Chondrocyte (in vitro differentiated cells): ENCODE measurements around the gene RNASE13. TPM values are rescaled to one million over a fixed set of nuclear protein-coding genes. Genes with fewer than 3 reads are reported as not detected.

ENCODE experiments used
- DNase-seq: peaks from one replicate; pipeline ENCODE4 v3.0.0; 2021; ENCODE audit warnings: mixed read lengths, low spot score
- H3K27ac Mint-ChIP-seq: one replicate; pipeline ENCODE4 v1.8.0; 2021; ENCODE audit warnings: mild to moderate bottlenecking, moderate library complexity, mixed read lengths; ENCODE audit not compliant: unreplicated experiment
- H3K27me3 Mint-ChIP-seq: 2 replicates; pipeline ENCODE4 v1.8.0; 2021; ENCODE audit warnings: low read depth, mixed read lengths
- H3K36me3 Mint-ChIP-seq: 2 replicates; pipeline ENCODE4 v1.8.0; 2021; ENCODE audit warnings: low read depth, mixed read lengths
- H3K4me1 Mint-ChIP-seq: 2 replicates; pipeline ENCODE4 v1.8.0; 2021; ENCODE audit warnings: low read depth, mild to moderate bottlenecking, mixed read lengths
- H3K4me3 Mint-ChIP-seq: one replicate; pipeline ENCODE4 v1.8.0; 2021; ENCODE audit warnings: mild to moderate bottlenecking, moderate library complexity, mixed read lengths; ENCODE audit not compliant: unreplicated experiment
- H3K9me3 Mint-ChIP-seq: 2 replicates; pipeline ENCODE4 v1.8.0; 2021; ENCODE audit warnings: low read depth, mixed read lengths
- CTCF ChIP-seq: fragments of 200-600 bp; sonication (generic); IDR thresholded peaks from 2 replicates; pipeline ENCODE4 v1.5.0; 2021; ENCODE audit warnings: antibody characterized with exemption, mild to moderate bottlenecking, moderate library complexity
- total RNA-seq: library from RNA; stranded (reverse); gene quantifications from 3 replicates; pipeline ENCODE4 v1.2.1, GENCODE V29; 2021

Gene RNASE13
- total RNA-seq, 1 donor from 2014 or later = not detected

- Mint-ChIP-seq H3K4me1 (peaks cover 25% of the 10 kb centered on the region), H3K9me3 (no peaks in the 10 kb centered on the region), H3K4me3 (no peak overlapping the region), H3K27ac (no peak overlapping the region), H3K36me3 (no peaks in the 10 kb centered on the region), H3K27me3 (no peaks in the 10 kb centered on the region)
- no peak for TF ChIP-seq CTCF
- no peak for DNase-seq
Observed at GRCh38 chr14:21056520-21057163, 22.0 kb upstream of the RNASE13 start.

GRCh38 chr14:21055432-21056117 lies 21.0 kb upstream of the RNASE13 start:
- no peaks in the 10 kb centered on the region for H3K9me3 Mint-ChIP-seq
- TF ChIP-seq CTCF = no peak
- no peak overlapping the region for H3K27ac Mint-ChIP-seq
- H3K4me3 Mint-ChIP-seq = no peak overlapping the region
- H3K4me1 Mint-ChIP-seq = peaks cover 24% of the 10 kb centered on the region
- H3K27me3 Mint-ChIP-seq = no peaks in the 10 kb centered on the region
- no peak for DNase-seq
- H3K36me3 Mint-ChIP-seq = no peaks in the 10 kb centered on the region

GRCh38 chr14:21054768-21055145 lies 20.1 kb upstream of the RNASE13 start:
- Mint-ChIP-seq H3K27ac (no peak overlapping the region), H3K4me3 (no peak overlapping the region), H3K36me3 (no peaks in the 10 kb centered on the region), H3K9me3 (no peaks in the 10 kb centered on the region), H3K4me1 (peaks cover 19% of the 10 kb centered on the region), H3K27me3 (no peaks in the 10 kb centered on the region)
- DNase-seq = no peak
- no peak for TF ChIP-seq CTCF

GRCh38 chr14:21054123-21054767 lies 19.6 kb upstream of the RNASE13 start:
- Mint-ChIP-seq H3K36me3 (no peaks in the 10 kb centered on the region), H3K4me1 (peaks cover 23% of the 10 kb centered on the region), H3K4me3 (no peak overlapping the region), H3K27me3 (no peaks in the 10 kb centered on the region), H3K27ac (no peak overlapping the region), H3K9me3 (no peaks in the 10 kb centered on the region)
- no peak for DNase-seq
- TF ChIP-seq CTCF = no peak

GRCh38 chr14:21053184-21054122 lies 18.8 kb upstream of the RNASE13 start:
- Mint-ChIP-seq H3K36me3 (no peaks in the 10 kb centered on the region), H3K27ac (no peak overlapping the region), H3K27me3 (no peaks in the 10 kb centered on the region), H3K4me3 (no peak overlapping the region), H3K9me3 (no peaks in the 10 kb centered on the region), H3K4me1 (peaks cover 24% of the 10 kb centered on the region)
- DNase-seq = no peak
- no peak for TF ChIP-seq CTCF
